NCI-H1417 (cell line): ENCODE results near the gene KIF14.
"Not testable (repeated sequence)": the region's sequence is repeated elsewhere in the genome, so short reads cannot be mapped to it uniquely, and the experiment has no call there.

Source experiments
- DNase-seq, 3 experiments: peaks; one replicate each; lab custom pipeline; 2025; lab: John Stamatoyannopoulos, UW

Gene KIF14

GRCh38 chr1:200630515-200630899 is 10.0 kb upstream of the KIF14 start:
- not testable (repeated sequence) for DNase-seq

- no peak for DNase-seq
Measured at GRCh38 chr1:200629876-200630514, 9.4 kb upstream of the KIF14 start.

- DNase-seq: no peak
Measured at GRCh38 chr1:200628223-200628881, 7.8 kb upstream of the KIF14 start.

- no peak for DNase-seq
Measured at GRCh38 chr1:200627575-200628222, 7.1 kb upstream of the KIF14 start.

GRCh38 chr1:200626853-200627534 is 6.4 kb upstream of the KIF14 start:
- no peak for DNase-seq

- DNase-seq: no peak
Measured at GRCh38 chr1:200625381-200625824, 4.9 kb upstream of the KIF14 start.

GRCh38 chr1:200624679-200625335 is 4.3 kb upstream of the KIF14 start:
- DNase-seq: no peak

- no peak for DNase-seq
Measured at GRCh38 chr1:200619894-200620272, 668 bp downstream of the KIF14 start.

- DNase-seq: no peak
Measured at GRCh38 chr1:200610846-200611245, 9.7 kb downstream of the KIF14 start.

GRCh38 chr1:200602632-200603031 is 17.9 kb downstream of the KIF14 start:
- DNase-seq: no peak

- DNase-seq: no peak
Measured at GRCh38 chr1:200590001-200590400, 30.6 kb downstream of the KIF14 start.

GRCh38 chr1:200588698-200589097 is 31.9 kb downstream of the KIF14 start:
- no peak for DNase-seq

- DNase-seq: no peak
Measured at GRCh38 chr1:200564319-200564718, 56.2 kb downstream of the KIF14 start.

- no peak for DNase-seq
Measured at GRCh38 chr1:200561856-200562214, 58.7 kb downstream of the KIF14 start.

GRCh38 chr1:200558866-200559459 is 61.6 kb downstream of the KIF14 start:
- DNase-seq: peak in 1 of 3 experiments; percentile 57

- DNase-seq: peak in 1 of 3 experiments; percentile 40
Measured at GRCh38 chr1:200556002-200556401, 64.5 kb downstream of the KIF14 start.

- not testable (repeated sequence) for DNase-seq
Measured at GRCh38 chr1:200552737-200553136, 67.8 kb downstream of the KIF14 start.

- DNase-seq: no peak
Measured at GRCh38 chr1:200550367-200550766, 70.2 kb downstream of the KIF14 start.

- no peak for DNase-seq
Measured at GRCh38 chr1:200547386-200547785, 73.2 kb downstream of the KIF14 start.

- no peak for DNase-seq
Measured at GRCh38 chr1:200546577-200546976, 74.0 kb downstream of the KIF14 start.

- no peak for DNase-seq
Measured at GRCh38 chr1:200542162-200542561, 78.4 kb downstream of the KIF14 start.

- DNase-seq: no peak
Measured at GRCh38 chr1:200540281-200540680, 80.3 kb downstream of the KIF14 start.
